IMR-90 (cell line): ENCODE results near the gene BCL6.

ENCODE experiments used
- CHD1 ChIP-seq: IDR thresholded peaks from 2 replicates; pipeline ENCODE4 v1.6.1; 2012; ENCODE audit warnings: low read depth, low read length, improper control_type of control experiment
- MAFK ChIP-seq: IDR thresholded peaks from 2 replicates; pipeline ENCODE4 v1.6.1; 2012; ENCODE audit warnings: low read depth, low read length, improper control_type of control experiment
- MAZ ChIP-seq: IDR thresholded peaks from 2 replicates; pipeline ENCODE4 v1.6.1; 2012; ENCODE audit warnings: low read depth, mild to moderate bottlenecking, low read length, improper control_type of control experiment, moderate library complexity, borderline replicate concordance
- MXI1 ChIP-seq: IDR thresholded peaks from 2 replicates; pipeline ENCODE4 v1.6.1; 2012; ENCODE audit warnings: low read depth, mild to moderate bottlenecking, low read length, moderate library complexity, borderline replicate concordance
- NFE2L2 ChIP-seq: fragments of 150-350 bp; IDR thresholded peaks from 2 replicates; pipeline ENCODE4 v1.6.1; 2016; ENCODE audit warnings: low read depth, mild to moderate bottlenecking, low read length
- POLR2A ChIP-seq: IDR thresholded peaks from 2 replicates; pipeline ENCODE4 v1.6.1; 2012; ENCODE audit warnings: mild to moderate bottlenecking, low read depth, low read length
- RAD21 ChIP-seq: IDR thresholded peaks from 2 replicates; pipeline ENCODE4 v1.6.1; 2012; ENCODE audit warnings: low read length, improper control_type of control experiment
- TF ChIP-seq, protein P1 (sequence below): conservative IDR thresholded peaks from 2 replicates; pipeline ENCODE4 v1.5.1; 2012; ENCODE audit warnings: mild to moderate bottlenecking, low read depth, low read length, improper control_type of control experiment
- TF ChIP-seq, protein P2 (sequence below): fragments of 150-350 bp; IDR thresholded peaks from 2 replicates; pipeline ENCODE4 v1.6.1; 2017; ENCODE audit warnings: mild to moderate bottlenecking, antibody characterized with exemption, low read length, low read depth

DNA sequence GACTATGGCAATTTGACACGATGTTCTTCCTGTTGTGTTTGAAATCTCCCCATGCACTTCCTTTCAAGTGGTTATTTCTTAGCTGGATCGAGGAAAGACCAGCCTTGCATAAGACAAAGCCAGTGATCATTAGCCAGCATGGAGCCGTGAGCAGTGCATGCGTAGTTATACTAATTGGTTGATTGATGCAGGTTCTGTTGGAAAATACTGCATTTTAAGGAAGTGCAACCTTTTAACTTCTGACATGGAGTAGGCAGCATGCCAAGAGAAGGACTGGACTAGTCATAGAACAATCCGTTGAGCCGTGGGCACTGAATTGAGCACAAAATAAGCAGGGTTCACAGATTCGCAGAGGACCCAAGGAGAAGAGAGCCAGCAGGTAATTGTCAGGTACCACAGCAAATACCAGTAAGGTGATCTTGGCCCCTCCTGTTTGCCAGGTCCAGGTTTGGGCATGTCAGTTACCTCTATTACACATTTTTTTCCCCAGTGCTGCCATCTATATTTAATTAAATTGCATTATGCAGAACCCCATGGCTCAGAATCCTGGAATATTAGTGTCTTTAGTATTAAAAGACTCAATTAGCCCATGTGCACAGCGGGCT, 29.0 kb upstream of the BCL6 start:
- TF ChIP-seq, protein P1, sequence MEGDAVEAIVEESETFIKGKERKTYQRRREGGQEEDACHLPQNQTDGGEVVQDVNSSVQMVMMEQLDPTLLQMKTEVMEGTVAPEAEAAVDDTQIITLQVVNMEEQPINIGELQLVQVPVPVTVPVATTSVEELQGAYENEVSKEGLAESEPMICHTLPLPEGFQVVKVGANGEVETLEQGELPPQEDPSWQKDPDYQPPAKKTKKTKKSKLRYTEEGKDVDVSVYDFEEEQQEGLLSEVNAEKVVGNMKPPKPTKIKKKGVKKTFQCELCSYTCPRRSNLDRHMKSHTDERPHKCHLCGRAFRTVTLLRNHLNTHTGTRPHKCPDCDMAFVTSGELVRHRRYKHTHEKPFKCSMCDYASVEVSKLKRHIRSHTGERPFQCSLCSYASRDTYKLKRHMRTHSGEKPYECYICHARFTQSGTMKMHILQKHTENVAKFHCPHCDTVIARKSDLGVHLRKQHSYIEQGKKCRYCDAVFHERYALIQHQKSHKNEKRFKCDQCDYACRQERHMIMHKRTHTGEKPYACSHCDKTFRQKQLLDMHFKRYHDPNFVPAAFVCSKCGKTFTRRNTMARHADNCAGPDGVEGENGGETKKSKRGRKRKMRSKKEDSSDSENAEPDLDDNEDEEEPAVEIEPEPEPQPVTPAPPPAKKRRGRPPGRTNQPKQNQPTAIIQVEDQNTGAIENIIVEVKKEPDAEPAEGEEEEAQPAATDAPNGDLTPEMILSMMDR: no peak
- TF ChIP-seq MXI1 (no peak), POLR2A (no peak), MAFK (no peak), MAZ (no peak), CHD1 (no peak), NFE2L2 (no peak), RAD21 (no peak)
- TF ChIP-seq, protein P2, sequence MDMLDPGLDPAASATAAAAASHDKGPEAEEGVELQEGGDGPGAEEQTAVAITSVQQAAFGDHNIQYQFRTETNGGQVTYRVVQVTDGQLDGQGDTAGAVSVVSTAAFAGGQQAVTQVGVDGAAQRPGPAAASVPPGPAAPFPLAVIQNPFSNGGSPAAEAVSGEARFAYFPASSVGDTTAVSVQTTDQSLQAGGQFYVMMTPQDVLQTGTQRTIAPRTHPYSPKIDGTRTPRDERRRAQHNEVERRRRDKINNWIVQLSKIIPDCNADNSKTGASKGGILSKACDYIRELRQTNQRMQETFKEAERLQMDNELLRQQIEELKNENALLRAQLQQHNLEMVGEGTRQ: no peak
